Neutrophil (primary cell): ENCODE data around the gene FAN1.

Source experiments
- H3K27ac ChIP-seq: fragments of 200-600 bp; sonication (generic); 2 replicates; pipeline ENCODE4 v1.5.1; 2016; ENCODE audit warnings: mild to moderate bottlenecking, moderate library complexity
- H3K27me3 ChIP-seq: fragments of 200-600 bp; sonication (generic); 2 replicates; pipeline ENCODE4 v1.6.0; 2016; ENCODE audit warnings: mild to moderate bottlenecking
- H3K36me3 ChIP-seq: fragments of 200-600 bp; sonication (generic); 2 replicates; pipeline ENCODE4 v1.5.1; 2017
- H3K4me1 ChIP-seq, 2 experiments: fragments of 200-600 bp in 1 of 2; sonication (generic) in 1 of 2; 1 replicate in 1 of 2; 2 replicates in 1 of 2; pipeline versions ENCODE4 v1.5.1 to v1.6.1; 2013 to 2016; ENCODE audit warnings: low read depth in 1 of 2, low read length in 1 of 2, mild to moderate bottlenecking in 1 of 2, moderate library complexity in 1 of 2; ENCODE audit not compliant: control insufficient read depth in 1 of 2, insufficient read depth in 1 of 2
- H3K4me3 ChIP-seq, 2 experiments: fragments of 200-600 bp in 1 of 2; sonication (generic) in 1 of 2; 1 replicate in 1 of 2; 2 replicates in 1 of 2; pipeline ENCODE4 v1.5.1; 2013 to 2016; ENCODE audit warnings: low read depth in 1 of 2, low read length in 1 of 2, mild to moderate bottlenecking in 1 of 2, moderate library complexity in 1 of 2
- H3K9me3 ChIP-seq: fragments of 200-600 bp; sonication (generic); 2 replicates; pipeline ENCODE4 v1.5.1; 2016
- CTCF ChIP-seq: fragments of 200-600 bp; sonication (generic); IDR thresholded peaks from 2 replicates; pipeline ENCODE4 v1.5.1; 2016; ENCODE audit warnings: antibody characterized with exemption

The FAN1 gene

DNA sequence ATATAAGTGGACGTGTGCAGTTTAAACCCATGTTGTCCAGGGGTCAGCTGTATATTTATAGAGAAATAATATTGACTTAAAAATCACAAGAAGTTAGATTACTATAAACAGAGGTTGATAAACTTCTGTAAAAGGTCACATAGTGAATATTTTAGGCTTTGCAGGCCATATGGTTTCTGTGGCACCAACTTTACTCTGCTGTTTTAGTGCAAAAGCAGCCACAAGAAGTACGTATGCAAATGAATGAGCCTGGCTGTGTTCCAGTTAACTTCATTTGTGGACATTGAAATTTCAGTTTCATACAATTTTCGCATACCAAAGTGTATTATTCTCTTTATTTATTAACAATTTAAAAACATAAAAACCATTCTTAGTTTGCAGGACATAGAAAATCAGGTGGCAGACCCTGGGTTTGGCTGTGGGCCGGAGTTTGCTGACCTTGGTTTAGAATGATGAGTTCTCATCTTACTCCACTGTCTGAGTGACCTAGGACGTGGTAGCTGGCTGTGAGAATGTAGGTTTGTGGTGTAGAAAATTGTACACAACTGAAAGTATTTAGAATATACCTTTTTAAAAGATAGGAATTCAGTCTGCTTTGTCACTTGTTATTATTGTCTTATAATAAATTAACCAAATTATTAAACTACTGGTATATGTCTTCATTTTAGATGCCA, 16.3 kb downstream of the FAN1 start:
- TF ChIP-seq CTCF, result no peak
- H3K27ac ChIP-seq, result no peak overlapping the region
- no peaks in the 10 kb centered on the region for H3K27me3 ChIP-seq
- H3K4me3 ChIP-seq, result no peak overlapping the region
- peaks cover 69% of the 10 kb centered on the region for H3K36me3 ChIP-seq
- H3K9me3 ChIP-seq, result no peaks in the 10 kb centered on the region
- no peaks in the 10 kb centered on the region for H3K4me1 ChIP-seq

GRCh38 chr15:30921106-30921505, 17.4 kb downstream of the FAN1 start:
- Histone ChIP-seq H3K36me3 (peaks cover 76% of the 10 kb centered on the region), H3K9me3 (no peaks in the 10 kb centered on the region), H3K27ac (no peak overlapping the region), H3K4me1 (no peaks in the 10 kb centered on the region), H3K27me3 (no peaks in the 10 kb centered on the region), H3K4me3 (no peak overlapping the region)
- TF ChIP-seq CTCF, result no peak

GRCh38 chr15:30921781-30922479, 18.2 kb downstream of the FAN1 start:
- no peak for TF ChIP-seq CTCF
- Histone ChIP-seq H3K9me3 (no peaks in the 10 kb centered on the region), H3K27me3 (no peaks in the 10 kb centered on the region), H3K27ac (no peak overlapping the region), H3K4me1 (no peaks in the 10 kb centered on the region), H3K36me3 (peaks cover 76% of the 10 kb centered on the region), H3K4me3 (no peak overlapping the region)

DNA sequence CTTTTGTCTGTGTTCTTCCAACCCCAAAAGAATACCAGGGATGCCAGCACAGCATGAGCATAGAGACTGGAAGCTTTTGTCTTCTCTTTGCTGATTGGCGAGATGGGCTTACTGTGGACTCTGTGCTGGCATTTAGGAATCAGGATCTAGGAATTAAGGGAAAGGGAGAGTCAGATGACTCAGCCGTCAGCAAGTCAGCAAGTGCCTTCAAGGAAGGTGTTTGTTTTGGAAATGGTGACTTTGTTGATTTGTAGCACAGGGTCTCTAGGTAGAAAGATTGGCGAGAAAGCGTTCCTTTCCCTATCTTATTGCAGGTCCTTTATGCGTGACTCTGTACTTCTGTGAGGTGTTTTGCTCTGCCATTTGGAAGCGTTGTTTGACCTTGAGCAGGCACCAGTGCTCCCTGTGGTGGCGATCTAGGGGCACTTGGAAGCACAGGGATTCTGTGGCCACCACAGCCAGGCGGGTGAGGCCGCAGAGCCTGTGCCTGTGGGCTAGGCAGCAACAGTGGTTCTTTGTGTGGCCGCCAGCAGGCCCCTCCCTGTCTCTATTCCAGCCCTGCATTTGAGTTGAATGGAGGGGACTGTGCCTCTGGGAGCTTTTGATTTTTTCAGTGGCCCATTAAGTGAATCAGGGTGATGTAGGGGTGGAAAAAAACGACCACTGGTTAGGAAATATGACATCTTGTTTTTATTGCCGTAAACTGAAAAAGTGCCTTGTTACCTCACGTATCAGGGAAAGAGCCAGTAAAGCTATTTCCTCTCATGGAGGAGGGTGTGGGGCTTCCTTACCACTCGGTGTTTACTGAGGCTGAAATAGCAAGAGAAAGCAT, 19.0 kb downstream of the FAN1 start:
- Histone ChIP-seq H3K27me3 (no peaks in the 10 kb centered on the region), H3K27ac (no peak overlapping the region), H3K4me3 (no peak overlapping the region), H3K4me1 (no peaks in the 10 kb centered on the region), H3K9me3 (no peaks in the 10 kb centered on the region), H3K36me3 (peaks cover 81% of the 10 kb centered on the region)
- TF ChIP-seq CTCF, result no peak

DNA sequence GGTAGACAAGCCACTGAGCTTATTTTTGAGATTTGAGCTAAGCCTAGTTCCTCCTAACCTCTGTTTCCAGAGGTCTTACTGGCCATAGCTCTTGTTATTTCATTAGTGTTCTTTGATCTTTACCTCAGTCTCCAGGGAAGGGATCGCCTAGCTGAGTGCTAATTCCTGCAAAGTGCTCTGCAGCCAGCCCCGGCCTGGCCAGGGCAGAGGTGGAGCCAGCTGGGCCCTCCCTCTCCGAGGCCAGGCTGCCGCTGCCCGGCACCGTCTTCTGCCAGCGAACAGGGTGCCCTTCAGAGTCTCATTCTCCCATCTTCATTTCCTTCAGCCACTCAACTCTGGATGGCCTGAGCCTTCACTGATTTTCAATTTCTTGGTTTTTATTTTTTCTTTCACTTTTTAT, 19.7 kb downstream of the FAN1 start:
- TF ChIP-seq CTCF, result no peak

More for the DNA sequence above, 19.7 kb downstream of the FAN1 start:
- Histone ChIP-seq H3K4me3 (no peak overlapping the region), H3K4me1 (no peaks in the 10 kb centered on the region), H3K36me3 (peaks cover 82% of the 10 kb centered on the region), H3K27ac (no peak overlapping the region), H3K9me3 (no peaks in the 10 kb centered on the region), H3K27me3 (no peaks in the 10 kb centered on the region)
